NCI-H1105 treated with DMSO at 0.1 percent for 48 hours (cell line): ENCODE data around the gene COX6B2.
A peak's percentile ranks its signal among the peaks of the same experiment; 100 is the strongest.

Source experiments
- DNase-seq: peaks from one replicate; lab custom pipeline; 2025; lab: John Stamatoyannopoulos, UW

Gene COX6B2

DNA sequence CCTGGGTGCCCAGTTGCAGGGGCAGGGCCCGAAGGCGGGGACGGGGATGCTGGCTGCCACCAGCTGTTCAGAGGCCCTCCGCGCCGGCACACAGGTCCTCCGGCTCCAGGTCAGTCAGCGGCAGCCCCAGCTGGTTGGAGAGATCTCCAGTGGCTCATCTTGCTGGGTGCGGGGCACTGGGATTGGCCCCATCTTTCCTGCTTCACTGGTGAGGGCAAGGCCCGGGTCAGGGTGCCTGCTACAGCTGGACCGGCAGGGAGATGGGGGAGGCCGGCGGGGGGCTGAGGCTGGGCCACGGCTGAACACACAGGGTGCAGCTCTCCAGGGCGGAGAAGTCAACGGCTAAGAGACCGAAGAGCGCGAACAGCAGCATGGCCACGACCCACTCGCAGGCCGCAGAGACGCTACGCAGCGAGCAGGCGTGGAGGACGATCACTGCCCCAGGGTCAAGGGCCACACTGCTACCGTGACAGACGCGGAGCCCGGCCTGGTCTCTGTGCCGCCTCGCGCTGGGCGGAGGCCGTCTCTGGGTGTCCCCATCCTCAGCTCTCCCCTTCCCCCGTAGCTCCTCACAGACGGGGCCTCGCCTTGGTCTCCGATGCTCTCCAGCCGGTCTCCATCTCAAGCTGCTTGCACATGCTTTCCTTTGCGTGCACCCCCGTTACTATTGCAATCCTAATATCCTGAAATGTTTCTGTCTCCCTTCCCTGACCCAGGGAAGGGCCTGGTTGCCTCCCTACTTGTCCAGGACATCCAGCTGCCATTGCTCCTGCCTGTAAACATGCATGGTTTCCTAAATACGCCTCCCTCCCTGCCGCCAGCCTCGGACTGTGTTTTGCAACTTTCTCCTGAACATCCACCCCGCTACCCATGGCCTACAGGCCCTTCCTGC is 41.7 kb downstream of the COX6B2 start:
- no peak for DNase-seq

- no peak for DNase-seq
These were observed 42.7 kb downstream of the COX6B2 start for GRCh38 chr19:55311797-55312196.

GRCh38 chr19:55311397-55311796 is 43.1 kb downstream of the COX6B2 start:
- DNase-seq: no peak

- no peak for DNase-seq
These were observed 44.0 kb downstream of the COX6B2 start for GRCh38 chr19:55310498-55310897.

DNA sequence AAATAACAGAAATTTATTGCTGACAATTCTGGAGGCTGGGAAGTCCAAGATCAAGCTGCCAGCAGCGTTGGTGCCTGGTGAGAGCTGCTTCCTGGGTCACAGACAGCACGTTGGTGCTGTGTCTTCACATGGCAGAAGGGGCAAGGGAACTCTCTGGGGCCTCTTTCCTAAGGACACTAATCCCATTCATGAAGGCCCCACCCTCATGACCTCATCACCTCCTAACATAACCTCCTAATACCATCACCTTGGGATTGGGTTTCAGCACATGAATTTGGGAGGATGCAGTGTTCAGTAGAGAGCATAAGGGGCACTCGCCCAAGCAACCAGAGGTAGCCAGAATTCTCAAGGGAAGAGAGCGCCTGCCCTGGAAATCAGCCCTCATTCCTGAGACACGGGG is 45.1 kb downstream of the COX6B2 start:
- DNase-seq: no peak

- DNase-seq: no peak
These were observed 46.2 kb downstream of the COX6B2 start for GRCh38 chr19:55308281-55308680.

DNA sequence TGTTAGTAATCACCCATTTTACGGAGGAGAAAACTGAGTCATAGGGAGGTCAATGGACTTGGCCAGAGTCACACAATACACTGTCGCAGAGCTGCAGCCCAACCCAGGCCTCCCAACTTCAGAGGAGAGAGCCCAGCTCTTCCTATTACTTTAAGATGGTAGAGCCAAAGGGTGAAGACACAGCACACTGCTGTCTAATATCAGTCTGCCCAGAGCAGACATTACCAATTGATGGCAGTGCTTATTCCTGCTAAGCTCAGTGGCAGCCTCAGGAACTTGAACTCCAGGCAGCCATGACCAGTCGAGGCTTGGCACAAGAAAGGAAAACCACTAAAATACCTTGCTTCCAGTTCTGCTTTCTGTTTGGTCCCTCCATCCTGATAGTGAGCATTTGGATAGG is 47.8 kb downstream of the COX6B2 start:
- no peak for DNase-seq

DNA sequence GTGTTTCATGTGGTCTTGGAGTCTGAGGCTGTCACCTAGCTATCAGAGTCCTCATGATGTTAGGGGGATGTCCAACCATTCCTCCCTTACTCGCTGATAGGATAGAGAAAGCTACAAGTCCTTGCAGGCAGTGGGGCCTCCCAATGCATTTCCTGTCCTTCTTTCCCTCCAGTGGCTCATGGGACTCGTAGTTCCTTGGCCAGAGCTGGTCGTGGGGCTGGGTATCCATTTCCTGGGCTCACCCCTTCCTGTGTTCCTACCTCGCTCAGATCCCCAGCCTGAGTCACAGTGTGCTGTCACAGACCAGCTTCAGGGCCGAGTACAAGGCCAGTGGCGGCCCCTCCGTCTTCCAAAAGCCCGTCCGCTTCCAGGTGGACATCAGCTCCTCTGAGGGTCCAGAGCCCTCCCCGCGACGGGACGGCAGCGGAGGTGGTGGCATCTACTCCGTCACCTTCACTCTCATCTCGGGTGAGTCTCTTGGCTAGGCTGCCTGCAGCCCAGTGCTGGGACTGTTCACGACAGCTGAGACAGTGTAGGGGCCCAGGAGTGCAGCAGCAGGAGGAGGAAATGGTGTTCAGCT is 48.4 kb downstream of the COX6B2 start:
- no peak for DNase-seq

DNA sequence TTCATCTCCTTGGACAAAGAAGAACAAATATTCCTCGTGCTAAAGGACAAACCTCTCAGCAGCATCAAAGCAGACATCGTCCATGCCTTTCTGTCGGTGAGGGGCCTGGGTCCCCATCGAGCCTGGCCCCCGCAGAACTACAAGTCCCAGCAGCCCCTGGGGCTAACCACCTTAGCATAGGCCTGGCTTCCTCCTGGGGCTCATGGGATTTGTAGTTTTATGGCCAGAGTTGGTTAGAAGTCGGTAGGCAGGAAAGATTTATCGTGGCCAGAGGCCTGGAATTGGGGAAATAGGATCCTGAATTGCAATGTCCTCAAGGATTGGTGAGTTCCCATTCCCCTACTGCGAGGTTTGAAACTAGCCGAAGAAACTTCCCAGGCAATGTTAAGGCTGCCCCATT is 49.0 kb downstream of the COX6B2 start:
- peak; percentile 17 for DNase-seq

GRCh38 chr19:55304980-55305379 is 49.5 kb downstream of the COX6B2 start:
- no peak for DNase-seq

DNA sequence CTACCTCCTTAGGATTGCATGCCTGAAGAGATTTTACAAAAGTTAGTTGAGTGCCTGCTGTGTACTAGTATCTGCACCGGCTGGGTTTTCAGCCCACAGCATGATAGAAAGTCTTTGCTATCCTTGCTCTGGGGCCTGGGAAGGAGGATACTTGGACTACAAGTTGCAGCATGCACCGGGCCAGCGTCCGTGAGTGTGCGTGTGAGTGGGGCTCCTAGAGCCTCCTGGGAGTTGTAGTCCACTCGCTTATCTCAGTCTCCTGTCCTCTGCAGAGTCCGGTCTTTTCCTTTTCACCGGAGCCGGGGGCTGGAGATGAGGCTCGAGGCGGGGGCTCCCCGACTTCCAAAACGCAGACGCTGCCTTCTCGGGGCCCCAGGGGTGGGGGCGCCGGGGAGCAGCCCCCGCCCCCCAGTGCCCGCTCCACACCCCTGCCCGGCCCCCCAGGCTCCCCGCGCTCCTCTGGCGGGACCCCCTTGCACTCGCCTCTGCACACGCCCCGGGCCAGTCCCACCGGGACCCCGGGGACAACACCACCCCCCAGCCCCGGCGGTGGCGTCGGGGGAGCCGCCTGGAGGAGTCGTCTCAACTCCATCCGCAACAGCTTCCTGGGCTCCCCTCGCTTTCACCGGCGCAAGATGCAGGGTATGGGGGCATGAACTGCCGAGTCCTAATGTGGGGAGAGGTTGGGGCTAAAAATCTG is 50.1 kb downstream of the COX6B2 start:
- peak; percentile 4 for DNase-seq

- no peak for DNase-seq
These were observed 51.0 kb downstream of the COX6B2 start for GRCh38 chr19:55303477-55303876.

- no peak for DNase-seq
These were observed 52.2 kb downstream of the COX6B2 start for GRCh38 chr19:55302318-55302703.

- DNase-seq: peak; percentile 86
These were observed 52.8 kb downstream of the COX6B2 start for GRCh38 chr19:55301459-55302317.

GRCh38 chr19:55300886-55301458 is 53.5 kb downstream of the COX6B2 start:
- no peak for DNase-seq

DNA sequence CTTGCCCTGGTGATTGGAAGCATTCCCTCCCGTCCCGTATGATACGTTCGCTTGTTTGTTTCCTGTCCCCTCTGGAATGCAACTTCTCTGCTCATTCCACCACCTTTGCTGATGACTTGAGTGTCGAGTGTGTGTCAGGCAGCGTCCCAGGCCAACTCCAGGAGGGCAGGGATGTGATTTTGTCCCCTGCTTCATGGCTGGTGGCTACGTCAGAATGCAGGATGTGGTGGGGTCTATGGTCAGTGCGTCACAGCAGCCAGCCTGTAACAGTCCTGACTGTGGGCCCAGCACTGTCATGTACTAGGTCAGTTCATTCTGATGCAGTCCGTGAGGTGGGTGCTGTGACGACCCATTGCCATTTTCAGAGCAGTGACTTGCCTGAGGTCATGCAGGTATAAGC is 54.5 kb downstream of the COX6B2 start:
- DNase-seq: no peak
